ENCODE data around the gene AGPS.
"Not testable (repeated sequence)": the region's sequence is repeated elsewhere in the genome, so short reads cannot be mapped to it uniquely, and the experiment has no call there.

Gene AGPS

DNA sequence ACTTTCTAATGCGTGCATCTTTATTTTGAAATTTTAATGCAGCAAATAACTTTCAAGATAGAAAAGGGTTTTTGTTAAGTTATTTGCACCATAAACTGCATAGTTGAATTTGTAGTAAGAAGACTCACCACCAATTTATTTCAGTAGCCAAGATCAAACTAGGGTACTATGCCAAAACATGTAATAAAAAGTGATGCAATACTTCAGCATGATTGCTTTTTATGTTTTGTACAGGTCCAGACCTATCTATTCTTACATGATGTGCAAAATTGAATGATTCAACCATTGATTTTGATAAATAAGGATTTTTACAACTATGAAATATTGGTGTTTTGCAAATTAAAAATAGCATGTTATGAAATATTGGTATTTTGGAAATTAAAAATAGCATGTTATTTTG, 26.7 kb downstream of the AGPS start:
- no peak for DNase-seq (ENCODE audit: low read depth in 2 of 2)

DNA sequence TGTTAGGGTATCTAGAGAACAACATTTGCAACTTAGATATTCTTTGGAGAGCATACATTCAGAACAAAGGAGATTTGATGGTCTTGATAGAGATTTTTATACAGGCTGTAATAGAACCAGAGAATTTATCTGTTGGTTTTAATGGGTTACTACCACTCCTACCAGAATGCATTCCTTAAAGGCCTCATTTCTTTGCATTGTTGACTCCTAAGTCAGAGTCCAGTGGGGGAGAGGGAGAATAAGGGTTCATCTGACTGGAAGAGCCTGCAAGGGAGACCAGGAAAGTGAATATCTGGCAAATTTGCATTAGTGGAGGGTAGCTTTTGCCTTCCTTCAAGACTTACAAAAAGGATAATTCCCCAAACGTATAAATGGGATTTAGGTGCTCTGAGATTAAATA, 29.7 kb downstream of the AGPS start:
- no peak for DNase-seq (ENCODE audit: low read depth in 2 of 2)

DNA sequence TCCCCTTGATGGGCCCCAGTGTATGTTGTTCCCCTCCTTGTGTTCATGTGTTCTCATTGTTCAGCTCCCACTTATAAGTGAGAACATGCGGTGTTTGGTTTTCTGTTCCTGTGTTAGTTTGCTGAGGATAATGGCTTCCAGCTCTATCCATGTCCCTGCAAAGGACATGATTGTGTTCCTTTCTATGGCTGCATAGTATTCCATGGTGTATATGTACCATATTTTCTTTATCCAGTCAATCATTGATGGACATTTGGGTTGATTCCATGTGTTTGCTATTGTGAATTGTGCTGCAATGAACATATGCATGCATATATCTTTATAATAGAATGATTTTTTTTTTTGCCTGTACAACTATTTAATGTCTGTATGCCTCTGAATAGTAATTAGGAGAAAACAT, 31.5 kb downstream of the AGPS start:
- not testable (repeated sequence) for DNase-seq (ENCODE audit: low read depth in 2 of 2)

DNA sequence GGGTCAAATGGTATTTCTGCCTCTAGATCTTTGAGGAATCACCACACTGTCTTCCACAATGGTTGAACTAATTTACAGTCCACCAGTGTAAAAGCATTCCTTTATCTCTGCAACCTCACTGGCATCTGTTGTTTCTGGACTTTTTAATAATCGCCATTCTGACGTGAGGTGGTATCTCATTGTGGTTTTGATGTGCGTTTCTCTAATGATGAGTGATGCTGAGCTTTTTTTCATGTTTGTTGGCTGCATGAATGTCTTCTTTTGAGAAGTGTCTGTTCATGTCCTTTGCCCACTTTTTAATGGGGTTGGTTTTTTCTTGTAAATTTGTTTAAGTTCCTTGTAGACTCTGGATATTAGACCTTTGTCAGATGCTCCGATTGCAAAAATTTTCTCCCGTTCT, 32.0 kb downstream of the AGPS start:
- DNase-seq (ENCODE audit: low read depth in 2 of 2), result not testable (repeated sequence)

DNA sequence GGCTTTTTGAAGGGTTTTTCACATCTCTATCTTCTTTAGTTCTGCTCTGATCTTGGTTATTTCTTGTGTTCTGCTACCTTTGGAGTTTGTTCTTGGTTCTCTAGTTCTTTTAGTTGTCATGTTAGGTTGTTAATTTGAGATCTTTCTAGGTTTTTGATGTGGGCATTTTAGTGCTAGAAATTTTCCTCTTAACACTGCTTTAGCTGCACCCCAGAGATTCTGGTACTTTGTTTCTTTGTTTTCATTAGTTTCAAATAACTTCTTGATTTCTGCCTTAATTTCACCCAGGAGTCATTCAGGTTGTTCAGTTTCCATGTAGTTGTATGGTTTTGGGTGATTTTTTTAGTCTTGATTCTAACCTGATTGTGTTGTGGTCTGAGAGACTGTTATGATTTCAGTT, 34.7 kb downstream of the AGPS start:
- no peak for DNase-seq (ENCODE audit: low read depth in 2 of 2)

GRCh38 chr2:177427936-177428335, 35.4 kb downstream of the AGPS start:
- not testable (repeated sequence) for DNase-seq (ENCODE audit: low read depth in 2 of 2)

DNA sequence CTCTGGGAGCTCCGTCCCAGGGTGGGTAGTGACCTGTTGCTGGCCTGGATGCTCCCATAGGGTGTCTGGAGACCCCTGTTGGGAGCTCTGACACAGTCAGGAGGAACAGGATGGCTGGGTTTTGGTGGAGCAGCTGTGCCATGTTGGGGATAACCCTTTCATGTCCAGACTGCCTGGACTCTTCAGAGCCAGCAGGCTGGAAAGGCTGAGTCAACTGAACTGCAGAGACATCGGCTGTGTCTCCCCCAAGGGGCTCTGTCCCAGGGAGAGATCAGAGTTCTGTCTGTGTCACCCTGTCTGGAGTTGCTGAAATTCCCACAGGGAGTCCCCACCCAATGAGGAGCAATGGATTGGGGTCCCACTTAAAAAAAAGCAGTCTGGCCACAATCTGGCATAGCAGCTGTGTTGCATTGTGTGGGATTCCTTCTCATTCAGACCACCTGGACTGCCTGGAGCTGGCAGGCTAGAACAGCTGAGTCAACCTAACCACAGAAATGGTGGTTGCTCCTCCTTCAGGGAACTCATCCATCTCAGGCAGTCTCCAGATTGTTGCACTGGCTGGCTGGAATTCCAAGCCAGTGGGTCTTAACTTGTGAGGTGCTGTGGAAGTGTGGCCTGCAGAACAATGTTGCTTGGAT, 37.2 kb downstream of the AGPS start:
- no peak for DNase-seq (ENCODE audit: low read depth in 2 of 2)

DNA sequence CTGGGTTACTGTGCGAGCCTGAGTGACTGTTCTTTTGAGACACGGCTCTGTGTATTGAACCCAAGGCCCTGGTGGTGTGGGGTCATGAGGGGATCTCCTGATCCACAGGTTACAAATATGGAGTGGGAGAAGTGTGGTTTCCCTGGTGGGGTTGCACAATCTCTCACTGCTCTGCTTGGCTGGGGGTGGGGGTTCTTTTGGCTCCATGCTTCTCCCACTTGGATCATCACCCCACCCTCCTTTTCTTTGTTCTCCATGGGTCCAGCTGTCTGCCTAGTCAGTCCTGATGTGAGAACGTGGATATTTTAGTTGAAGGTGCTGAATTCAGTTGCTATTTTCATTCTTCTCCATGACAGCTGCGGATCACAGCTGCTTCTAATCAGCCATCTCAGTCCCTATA, 37.8 kb downstream of the AGPS start:
- DNase-seq (ENCODE audit: low read depth in 2 of 2), result no peak

GRCh38 chr2:177431111-177431725, 38.6 kb downstream of the AGPS start:
- not testable (repeated sequence) for DNase-seq (ENCODE audit: low read depth in 2 of 2)

GRCh38 chr2:177432703-177433102, 40.1 kb downstream of the AGPS start:
- no peak for DNase-seq (ENCODE audit: low read depth in 2 of 2)

- no peak for DNase-seq (ENCODE audit: low read depth in 2 of 2)
Measured at GRCh38 chr2:177433402-177433801, 40.8 kb downstream of the AGPS start.

- no peak for DNase-seq (ENCODE audit: low read depth in 2 of 2)
Measured at GRCh38 chr2:177434475-177434874, 41.9 kb downstream of the AGPS start.

DNA sequence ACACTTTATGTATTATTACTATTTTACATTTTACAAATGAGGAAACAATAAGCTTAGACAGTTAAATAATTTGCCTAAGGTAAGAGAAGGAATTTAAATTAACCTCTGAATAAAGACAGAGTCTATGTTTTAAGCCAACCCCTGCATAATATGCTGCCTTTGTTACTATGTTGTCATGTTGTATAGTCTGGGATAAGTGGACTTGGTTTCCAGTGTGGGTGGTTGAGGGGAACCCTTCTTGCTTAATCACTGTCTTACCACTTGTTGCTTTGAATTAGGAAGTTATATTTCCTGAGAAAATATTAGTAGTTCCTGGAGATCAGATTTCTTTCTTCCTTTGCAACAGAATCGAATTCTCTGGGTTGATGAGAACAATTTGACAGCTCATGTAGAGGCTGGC, 52.6 kb downstream of the AGPS start:
- DNase-seq (ENCODE audit: low read depth in 2 of 2), result no peak

DNA sequence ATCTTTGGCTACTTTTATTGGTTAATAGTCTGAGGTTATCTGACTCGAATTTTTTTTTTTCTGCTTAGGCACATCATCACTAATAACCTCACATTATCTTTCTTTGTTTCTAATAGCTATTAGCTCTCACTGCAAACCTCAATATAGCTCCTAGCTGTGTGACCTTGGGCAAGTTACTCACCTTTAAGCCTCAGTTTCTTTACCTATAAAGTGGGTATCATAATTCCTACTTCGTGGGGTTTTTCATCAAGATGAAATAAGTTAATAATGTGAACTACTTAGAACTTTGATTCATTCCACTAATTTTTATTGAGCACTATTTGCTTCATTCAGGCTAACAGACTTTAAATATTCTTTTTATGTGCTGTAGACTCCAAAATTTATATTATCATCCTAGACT, 55.5 kb downstream of the AGPS start:
- DNase-seq (ENCODE audit: low read depth in 2 of 2), result no peak

DNA sequence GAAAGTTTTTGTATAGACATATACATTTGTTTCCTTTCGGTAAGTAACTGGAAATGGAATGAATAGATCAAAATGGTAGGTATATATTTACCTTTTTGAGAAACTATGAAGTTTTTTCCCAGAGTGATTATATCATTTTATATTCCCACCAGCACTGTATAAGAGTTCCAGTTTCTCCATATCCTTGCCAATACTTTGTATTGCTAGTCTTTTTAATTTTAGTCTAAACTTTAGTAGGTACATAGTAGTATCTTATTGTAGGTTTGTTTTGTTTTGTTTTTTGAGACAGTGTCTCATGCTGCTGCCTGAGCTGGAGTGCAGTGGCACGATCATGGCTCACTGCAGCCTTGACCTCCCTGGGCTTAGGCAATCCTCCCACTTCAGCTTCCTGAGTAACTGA, 56.6 kb downstream of the AGPS start:
- no peak for DNase-seq (ENCODE audit: low read depth in 2 of 2)

GRCh38 chr2:177455187-177455586, 62.6 kb downstream of the AGPS start:
- no peak for DNase-seq (ENCODE audit: low read depth in 2 of 2)

DNA sequence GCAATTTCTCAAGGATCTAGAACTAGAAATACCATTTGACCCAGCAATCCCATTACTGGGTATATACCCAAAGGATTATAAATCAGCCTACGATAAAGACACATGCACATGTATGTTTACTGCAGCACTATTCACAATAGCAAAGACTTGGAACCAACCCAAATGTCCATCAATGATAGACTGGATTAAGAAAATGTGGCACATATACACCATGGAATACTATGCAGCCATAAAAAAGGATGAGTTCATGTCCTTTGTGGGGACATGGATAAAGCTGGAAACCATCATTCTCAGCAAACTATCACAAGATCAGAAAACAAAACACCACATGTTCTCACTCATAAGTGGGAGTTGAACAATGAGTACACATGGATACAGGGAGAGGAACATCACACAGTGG, 67.2 kb downstream of the AGPS start:
- DNase-seq (ENCODE audit: low read depth in 2 of 2), result not testable (repeated sequence)

GRCh38 chr2:177460973-177461585, 68.5 kb downstream of the AGPS start:
- DNase-seq (ENCODE audit: low read depth in 2 of 2), result no peak

GRCh38 chr2:177464549-177464948, 72.0 kb downstream of the AGPS start:
- no peak for DNase-seq (ENCODE audit: low read depth in 2 of 2)

GRCh38 chr2:177465400-177466138, 73.0 kb downstream of the AGPS start:
- DNase-seq (ENCODE audit: low read depth in 2 of 2), result no peak

DNA sequence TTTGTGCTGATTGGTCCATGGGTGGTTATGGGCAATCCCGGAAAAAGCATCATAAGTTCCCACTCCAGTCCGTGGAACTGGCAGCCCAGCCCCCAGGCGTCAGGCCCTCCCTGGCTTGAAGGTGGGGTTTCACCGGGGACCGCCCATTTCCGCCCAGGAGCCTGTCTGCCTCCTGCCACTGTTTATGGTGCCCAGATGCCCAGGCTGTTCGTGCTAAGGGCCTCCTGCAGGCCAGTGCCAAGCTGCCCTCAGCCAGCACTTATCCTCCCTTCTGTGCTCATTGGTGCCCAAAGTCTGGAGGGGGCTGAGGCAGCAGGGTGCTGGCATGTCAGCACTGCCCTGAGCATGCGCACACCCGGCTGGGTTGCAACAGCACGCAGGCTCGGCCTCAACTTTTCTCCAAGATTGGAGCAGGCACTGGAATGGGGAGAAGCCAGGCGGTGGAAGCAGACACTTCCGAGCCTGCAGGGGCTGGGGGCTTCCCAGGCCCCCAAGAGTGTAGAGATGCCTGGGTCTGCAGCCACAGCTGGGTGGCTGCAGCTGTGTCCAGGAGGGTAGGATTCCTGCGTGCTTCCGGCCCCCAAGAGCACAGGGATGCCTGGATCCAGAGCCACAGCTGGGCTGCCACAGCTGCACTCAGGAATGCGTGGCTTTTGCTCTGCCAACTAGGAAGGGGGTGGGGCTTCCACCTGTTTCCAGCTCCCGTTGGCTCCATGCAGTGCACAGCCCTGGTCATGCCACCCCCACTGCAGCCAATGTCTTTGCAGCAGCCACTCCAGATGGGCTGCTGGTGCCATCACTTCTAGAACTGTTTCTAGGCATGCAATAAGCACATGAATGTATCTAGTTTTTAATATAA, 74.0 kb downstream of the AGPS start:
- DNase-seq (ENCODE audit: low read depth in 2 of 2), result no peak

- no peak for DNase-seq (ENCODE audit: low read depth in 2 of 2)
Measured at GRCh38 chr2:177467646-177468045, 75.1 kb downstream of the AGPS start.
